Medulla oblongata (tissue), 1 donor: ENCODE measurements around the gene ANO10.
"Not testable (repeated sequence)": the region's sequence is repeated elsewhere in the genome, so short reads cannot be mapped to it uniquely, and the experiment has no call there.

Experiments used
- DNase-seq: peaks from one replicate; pipeline ENCODE4 v3.0.0-alpha.2; 2015; ENCODE audit errors: extremely low spot score

ANO10 gene

GRCh38 chr3:43581343-43581742 is 40.5 kb downstream of the ANO10 start:
- DNase-seq, result no peak

GRCh38 chr3:43580181-43580580 is 41.6 kb downstream of the ANO10 start:
- DNase-seq, result no peak

DNA sequence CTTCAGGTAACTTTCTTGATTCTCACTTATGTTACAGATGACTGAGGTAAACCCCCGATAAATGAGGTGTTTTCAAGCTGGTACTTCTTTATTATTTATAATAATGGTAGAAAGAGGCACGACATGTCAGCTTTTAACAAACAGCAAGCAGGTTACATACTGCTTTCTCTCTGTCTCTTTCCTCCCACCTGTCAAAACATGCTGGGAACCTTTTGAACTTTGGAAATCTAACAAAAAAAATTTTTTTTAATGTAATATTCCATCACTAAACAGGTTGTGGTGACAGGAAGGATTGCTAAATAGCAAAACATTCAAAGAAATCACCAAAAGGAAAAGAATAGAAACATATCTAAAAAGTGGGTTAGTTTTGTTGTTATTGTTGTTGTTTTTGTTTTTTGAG is 48.2 kb downstream of the ANO10 start:
- DNase-seq, result no peak

- DNase-seq, result not testable (repeated sequence)
Observed at GRCh38 chr3:43565661-43566341, 56.0 kb downstream of the ANO10 start.

DNA sequence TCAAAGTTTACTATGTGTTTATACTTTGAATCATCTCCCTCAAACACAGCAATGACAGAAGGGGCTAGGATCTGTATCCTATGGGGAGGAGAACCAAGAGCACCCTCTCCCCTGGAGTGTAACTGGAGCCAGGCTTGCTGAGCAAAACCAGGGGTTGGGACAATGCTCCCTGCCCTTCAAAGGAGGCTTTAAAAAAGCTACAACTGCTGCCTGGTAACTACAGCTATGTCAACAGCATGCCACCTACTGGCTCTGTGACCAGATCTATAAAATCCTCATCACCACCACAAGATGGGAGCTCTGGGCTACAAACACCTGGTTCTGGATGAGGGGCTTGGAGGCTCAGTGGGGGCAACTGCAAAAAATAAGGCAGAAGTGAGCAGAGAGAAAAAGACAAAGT is 61.9 kb downstream of the ANO10 start:
- DNase-seq, result no peak

- no peak for DNase-seq
Observed at GRCh38 chr3:43558171-43558570, 63.6 kb downstream of the ANO10 start.

DNA sequence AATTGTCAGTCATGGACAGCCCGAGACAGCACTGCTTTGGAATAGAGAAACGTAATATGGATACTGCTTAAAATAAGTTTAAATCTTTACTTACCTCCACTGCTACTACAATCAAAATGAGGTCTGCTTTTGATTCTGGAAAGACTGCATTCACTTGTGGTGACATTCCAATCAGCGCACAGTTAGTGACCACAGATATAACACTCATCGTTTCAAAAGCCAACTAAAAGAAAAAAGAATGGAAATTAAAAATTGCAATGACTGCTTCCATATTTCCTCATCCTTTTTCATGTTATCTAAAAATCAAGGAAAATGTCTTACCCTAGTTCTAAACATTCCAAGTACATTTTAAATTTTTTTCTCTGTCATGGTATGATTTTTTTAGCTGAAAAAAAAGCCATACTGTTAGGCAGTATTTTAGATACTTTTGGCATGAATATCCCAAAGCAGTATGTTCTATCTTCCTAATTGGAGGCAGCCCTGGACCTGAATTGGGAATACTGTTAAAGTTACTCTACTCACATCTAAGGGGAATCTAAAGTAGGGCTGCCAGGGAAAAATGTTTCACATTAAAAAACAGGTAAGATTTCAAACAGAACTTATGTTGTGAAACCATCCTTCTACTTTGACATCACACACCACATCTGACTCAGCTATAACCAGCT is 72.1 kb downstream of the ANO10 start:
- DNase-seq, result no peak

DNA sequence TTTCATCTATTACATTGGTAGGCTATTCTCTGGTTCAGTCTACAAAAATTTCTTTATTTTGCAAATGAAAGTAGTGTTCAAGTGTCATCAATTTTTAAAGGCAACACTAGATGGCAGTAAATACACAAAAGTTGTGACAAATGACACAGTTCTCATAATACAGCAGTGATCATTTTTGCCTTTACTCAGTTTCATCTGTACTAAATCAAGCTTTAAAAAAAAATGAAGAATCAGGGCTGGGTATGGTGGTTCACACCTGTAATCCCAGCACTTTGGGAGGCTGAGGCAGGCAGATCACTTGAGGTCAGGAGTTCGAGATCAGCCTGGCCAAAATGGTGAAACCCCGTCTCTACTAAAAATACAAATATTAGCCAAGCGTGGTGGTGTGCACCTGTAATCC is 77.5 kb downstream of the ANO10 start:
- DNase-seq, result peak; percentile 71

DNA sequence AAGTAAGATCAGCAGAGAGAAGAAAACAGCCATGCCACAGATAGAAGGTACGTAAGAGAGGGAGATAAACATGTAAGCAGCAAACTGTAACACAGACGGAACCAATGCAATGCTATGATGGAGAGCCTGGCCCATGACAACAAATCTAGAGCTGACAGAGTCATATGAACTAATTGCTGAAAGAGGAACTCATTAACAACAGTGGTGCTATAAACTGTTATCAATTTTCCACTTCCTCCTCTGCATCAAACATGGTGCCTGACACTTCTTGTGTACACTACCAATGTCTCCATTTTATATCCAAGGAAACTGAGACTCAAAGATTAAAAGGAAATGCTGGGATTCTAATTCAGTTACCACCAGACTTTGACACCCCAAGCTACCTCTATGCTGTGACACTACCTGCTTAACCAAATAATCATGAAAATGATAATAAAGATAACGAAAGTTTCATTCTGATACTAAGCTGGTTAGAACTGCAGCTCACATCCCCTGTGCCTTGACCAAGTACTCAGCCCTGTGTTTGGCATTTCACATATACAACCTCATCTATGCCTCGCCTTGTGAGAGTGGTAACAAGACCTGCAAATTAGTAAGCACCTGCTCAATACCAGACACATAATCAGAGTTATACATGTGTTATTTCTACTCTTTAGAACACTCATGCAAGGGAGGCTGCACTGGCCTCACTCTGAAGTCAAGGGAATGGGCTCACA is 79.3 kb downstream of the ANO10 start:
- DNase-seq, result no peak

GRCh38 chr3:43540624-43541023 is 81.2 kb downstream of the ANO10 start:
- no peak for DNase-seq

- DNase-seq, result no peak
Observed at GRCh38 chr3:43539321-43539720, 82.5 kb downstream of the ANO10 start.

- DNase-seq, result no peak
Observed at GRCh38 chr3:43537225-43537624, 84.6 kb downstream of the ANO10 start.

DNA sequence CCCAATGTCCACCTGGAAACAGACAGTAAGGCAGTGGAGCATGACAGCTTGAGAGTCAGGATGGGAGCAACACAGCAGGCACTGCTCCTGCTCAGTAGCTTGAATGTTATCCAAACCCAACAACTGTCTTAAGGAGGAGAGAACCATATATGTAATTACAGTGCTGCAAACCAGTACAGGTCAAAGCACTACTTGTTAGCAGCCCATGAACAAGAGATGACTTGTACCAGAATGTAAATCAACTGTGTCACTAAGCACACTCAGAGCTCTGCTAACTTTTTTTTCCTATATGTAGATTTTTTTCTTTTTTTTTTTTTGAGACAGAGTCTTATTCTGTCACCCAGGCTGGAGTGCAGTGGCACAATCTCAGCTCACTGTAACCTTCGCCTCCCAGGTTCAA is 87.1 kb downstream of the ANO10 start:
- no peak for DNase-seq

GRCh38 chr3:43533009-43533408 is 88.8 kb downstream of the ANO10 start:
- no peak for DNase-seq

DNA sequence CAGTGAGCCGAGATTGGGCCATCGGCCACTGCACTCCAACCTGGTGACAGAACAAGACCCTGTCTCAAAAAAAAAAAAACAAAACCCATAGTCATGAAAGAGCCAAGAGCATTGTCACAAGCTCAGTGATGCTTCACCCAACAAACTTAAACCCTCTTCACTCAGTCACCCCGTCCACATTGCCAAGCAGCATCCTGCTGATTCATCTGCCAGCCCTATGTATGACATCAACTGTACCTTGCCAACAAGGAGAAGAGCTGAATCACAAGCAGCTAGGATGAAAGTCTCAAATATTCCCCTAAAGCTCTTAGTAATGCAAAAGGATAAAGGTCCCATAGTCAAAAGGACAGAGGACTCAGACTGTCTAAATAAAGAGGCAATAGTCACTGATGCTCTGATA is 90.0 kb downstream of the ANO10 start:
- no peak for DNase-seq

DNA sequence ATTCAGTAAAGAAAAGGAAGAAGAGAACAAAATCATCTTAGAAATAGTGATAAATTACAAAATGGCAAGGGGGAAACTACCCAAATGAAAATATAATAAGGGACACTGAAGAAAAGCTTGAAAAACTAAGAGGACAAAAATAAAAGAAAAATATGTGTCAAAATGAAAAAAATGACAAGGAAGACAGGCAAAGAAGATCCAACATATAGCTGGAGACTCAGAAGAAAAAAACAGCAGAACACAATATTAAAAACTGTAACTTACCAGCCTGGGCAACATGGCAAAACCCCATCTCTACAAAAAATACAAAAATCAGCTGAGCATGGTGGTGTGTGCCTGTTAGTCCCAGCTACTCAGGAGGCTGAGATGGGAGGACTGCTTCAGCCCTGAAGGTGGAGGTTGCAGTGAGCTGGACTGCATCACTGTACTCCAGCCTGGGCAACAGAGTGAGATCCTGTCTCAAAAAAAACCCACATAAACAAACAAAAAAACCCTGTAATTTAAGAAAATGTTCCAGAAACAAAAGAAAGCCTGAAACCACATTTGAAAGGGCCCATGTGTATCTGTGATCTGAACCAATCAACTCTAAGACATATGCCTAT is 93.2 kb downstream of the ANO10 start:
- no peak for DNase-seq

DNA sequence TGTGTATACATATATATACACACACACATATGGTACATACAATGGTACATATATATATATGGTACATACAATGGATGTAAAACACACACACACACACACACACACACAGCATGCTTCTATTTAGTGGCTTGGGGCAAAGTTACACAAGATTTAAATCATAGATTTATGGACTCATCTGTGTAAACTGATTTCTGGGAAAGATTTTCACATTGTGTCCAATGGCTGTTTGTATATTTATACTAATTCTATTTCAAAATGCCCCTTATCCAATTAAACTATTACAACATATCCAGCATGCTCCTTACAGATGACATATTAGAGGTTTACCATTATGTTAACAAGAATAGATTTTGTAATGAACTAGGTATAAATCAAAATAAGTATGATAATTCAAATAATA is 94.9 kb downstream of the ANO10 start:
- no peak for DNase-seq

DNA sequence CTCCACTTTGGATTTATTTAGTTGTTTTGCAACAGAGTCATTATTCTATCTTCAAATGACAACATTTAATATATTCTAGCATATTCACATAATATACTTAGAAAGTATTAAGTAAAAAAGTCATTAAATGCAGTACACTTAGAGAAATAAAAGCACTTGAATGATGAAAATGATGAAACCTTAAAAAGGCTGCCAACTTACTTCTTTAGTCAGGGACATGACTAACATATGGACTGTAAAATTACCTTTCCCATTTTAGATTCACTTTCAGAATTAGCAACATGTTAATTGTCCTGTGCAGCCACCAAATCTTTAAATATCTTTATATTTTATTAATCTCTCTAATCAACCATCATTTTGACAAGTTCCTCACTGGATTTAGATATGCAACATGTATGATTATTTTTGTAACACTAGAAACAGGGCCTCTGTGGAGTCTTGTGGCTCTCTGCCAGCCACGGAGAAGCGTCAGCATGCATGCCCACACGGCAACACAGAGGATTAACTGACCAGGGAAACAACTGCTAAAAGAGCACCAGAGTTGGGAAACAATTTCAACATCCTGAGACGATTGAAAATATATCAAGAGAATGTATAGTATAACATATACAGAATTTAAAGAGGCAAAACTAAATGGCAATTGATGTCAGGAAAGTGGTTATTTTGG is 95.7 kb downstream of the ANO10 start:
- no peak for DNase-seq

- DNase-seq, result no peak
Observed at GRCh38 chr3:43525386-43525785, 96.4 kb downstream of the ANO10 start.

GRCh38 chr3:43523454-43524053 is 98.3 kb downstream of the ANO10 start:
- no peak for DNase-seq

GRCh38 chr3:43522727-43523362 is 99.0 kb downstream of the ANO10 start:
- no peak for DNase-seq
